NCI-H2196 (cell line): ENCODE data around the gene CAMK2D.
A peak's percentile ranks its signal among the peaks of the same experiment; 100 is the strongest.

Experiments
- DNase-seq: peaks from one replicate; lab custom pipeline; 2025; ENCODE audit not compliant: unreplicated experiment; lab: John Stamatoyannopoulos, UW

The CAMK2D gene

DNA sequence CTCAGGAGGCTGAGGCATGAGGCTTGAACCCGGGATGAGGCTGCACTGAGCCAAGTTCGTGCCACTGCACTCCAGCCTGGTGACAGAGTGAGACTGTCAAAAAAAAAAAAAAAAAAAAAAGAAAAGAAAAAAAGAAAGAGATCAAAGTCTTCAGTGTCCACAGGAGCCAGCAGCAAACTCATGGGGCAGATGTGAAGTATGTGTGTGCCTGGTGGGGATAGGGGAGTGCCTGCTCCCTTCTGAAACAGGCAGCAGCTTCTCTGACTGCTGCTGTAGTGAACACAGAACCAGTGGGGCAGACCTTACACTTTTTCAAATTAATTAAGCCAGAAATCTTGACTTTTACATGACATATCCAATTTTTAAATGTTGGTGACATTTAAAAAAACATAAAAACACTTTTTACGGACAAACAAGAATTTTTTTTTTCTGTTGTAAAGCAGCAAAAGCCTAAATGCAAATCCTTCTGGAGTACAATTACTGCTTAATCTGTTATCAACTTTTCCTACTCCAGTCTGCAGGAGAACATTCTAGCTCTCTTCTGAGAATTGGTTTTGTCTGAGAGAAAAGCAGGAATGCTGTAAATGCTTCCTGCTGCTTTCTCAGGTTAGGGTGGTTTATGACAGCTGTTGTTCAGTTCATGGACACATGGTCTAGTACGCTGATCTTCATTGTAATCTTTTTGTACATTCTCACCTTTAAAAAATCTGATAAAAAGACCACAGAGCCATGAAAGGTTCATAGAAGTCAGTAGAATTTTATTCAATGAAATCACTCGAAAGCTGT, 311.1 kb downstream of the CAMK2D start:
- no peak for DNase-seq

DNA sequence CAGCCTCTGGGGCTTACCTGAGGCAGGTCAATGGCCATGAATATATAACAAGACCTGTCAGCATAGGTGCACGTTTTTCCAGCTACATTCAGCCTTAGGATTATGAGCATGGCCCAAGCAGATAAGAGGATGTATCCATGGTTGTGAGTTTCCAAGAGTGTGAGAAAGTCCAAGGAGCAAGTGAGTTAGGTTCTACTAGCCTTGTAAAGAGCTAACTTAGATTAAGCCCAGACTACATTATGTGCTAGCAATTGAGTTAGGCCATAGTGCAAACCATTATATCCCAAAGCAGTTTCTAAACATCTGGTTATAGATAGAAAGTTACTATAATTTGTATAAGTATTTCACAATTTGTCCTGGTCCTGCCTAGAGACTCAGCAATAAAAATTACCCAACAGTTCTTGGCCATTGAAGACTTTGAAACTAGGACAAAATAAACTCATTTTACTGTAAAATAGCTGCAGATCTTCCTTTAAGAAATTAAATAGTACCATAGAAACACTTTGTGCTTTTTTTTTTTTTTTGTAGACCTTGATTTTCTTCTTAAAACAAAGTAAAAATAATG, 312.0 kb downstream of the CAMK2D start:
- no peak for DNase-seq

- DNase-seq, result no peak
Measured at GRCh38 chr4:113447769-113448168, 313.8 kb downstream of the CAMK2D start.

- no peak for DNase-seq
Measured at GRCh38 chr4:113447061-113447460, 314.5 kb downstream of the CAMK2D start.

DNA sequence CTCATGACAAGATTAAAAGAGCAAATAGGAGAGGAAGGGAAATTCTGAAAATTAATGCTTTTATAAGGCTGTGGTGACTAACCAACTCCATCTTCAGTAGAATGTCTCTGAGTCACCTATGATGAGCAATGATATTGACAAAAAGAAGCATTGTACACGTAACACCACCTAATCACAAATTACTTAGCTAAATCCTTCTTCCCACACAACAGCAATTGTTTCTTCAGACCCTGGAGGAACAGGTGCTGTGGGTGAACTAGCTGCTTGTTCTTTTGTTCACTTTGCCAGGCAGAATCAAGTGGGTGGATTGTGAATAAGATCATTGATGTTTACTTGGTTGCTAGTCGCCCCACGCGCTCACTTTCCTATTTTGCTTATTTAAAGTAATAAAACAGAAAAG, 315.5 kb downstream of the CAMK2D start:
- DNase-seq, result no peak

DNA sequence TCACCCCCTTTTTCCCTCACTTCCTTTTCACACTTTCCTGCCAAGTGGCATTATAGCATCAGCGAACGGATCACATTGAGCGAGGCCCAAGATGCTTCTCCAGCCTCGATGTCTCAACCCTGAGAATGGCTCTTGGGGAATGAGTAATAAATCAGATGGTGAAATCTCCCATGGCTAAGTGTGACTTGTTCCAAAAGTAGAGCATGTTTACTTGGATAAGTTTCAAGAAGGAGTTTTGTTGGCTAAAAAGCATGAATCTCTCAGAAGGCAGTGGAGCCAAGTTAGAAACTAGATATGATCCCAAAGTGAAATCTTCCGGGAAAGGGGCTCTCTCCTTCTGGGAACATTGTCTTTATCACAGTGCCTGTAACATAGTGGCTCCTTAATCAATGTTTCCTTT, 316.3 kb downstream of the CAMK2D start:
- no peak for DNase-seq

DNA sequence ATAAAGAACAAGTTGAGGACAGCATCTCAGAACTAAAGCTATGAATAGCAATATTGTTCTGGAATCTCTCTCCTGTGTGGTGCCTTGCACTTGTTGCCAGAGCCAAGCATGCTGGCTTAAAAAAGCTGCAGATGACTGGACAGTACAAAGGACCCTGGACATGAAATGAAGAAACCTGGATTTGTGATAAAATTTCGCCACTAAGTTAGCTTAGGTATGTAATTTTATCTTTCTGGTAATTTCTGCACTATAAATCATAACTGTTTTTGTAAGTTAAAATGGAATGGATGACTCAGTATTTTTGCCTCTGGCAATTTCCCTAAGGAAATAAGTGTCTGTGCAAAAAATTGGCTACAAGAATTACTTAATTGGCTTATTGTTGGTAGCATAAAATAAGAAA, 317.2 kb downstream of the CAMK2D start:
- no peak for DNase-seq

GRCh38 chr4:113442826-113443225, 318.7 kb downstream of the CAMK2D start:
- DNase-seq, result no peak

DNA sequence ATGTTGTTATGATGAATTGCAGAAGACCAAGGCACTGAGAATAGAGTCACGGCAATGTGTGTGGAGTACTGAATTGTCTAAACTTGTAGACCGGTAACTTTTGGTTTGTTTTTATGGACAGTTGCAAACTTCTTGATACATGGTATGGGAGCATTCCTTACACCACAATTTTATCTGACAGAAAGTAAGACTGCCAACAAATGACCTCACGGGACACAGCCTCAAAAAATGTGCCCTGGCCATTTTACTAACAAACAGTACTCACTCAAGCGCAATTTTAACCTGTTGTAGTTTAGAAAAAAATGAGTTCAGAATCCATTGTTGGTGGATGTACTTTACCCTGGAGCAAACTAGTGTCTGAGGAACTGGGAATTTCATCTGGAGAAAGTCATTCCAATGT, 321.2 kb downstream of the CAMK2D start:
- no peak for DNase-seq

DNA sequence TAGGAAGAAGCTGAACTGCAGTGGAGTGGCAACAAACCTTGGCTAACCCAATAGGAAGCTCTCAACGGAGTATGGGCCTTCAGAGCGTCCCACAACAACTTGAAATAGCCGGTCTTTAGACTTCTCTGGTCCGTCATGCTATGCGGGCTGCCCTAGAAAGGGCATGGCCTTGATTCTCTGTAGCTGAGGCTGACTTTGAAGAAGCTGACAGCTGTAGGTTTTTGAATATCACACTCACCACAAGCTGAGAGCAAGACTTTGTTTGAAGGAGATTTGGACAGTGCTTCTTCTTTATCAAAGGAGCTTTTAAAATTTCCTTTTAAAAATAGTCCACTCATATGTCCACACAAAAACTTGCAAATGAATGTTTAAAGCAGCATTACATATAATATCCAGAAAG, 322.9 kb downstream of the CAMK2D start:
- no peak for DNase-seq

- no peak for DNase-seq
Measured at GRCh38 chr4:113437129-113437528, 324.4 kb downstream of the CAMK2D start.

GRCh38 chr4:113436360-113436759, 325.2 kb downstream of the CAMK2D start:
- no peak for DNase-seq

DNA sequence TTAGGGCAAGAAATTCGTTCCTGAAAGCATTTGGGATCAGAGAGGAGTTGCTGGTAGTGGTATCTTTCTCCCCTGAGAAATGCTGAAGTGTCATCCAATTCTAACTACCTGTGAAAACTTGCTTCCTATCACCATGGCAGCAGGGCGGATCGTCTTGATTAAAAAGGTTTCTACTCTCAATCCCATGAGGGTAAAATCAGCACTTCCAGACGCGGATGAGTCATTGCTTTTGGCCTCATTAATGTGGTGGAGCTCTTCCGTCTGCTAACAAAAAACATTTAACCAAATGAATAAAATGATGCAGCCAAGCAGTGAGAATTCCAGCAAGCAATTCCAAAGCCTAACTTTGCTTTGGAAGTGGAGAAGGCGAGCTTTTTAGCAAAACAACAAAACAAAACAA, 325.6 kb downstream of the CAMK2D start:
- DNase-seq, result peak; percentile 11

DNA sequence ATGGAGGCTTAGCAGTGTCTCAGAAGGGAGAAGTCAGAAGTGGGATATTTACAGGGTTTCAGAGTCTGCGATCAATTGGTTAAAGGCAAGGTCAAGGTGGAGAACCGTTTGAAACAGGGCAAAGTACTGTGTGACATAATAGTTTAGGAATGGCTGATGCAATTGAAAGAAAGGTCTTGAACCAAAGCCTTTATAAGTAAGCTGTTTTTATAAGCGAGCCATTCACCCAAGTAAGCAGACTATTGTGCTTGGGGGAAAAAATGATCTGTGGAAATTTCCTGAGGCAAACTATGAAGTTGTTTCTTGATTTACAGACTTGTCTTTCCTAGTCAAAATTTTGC, 327.3 kb downstream of the CAMK2D start:
- no peak for DNase-seq

GRCh38 chr4:113433536-113434246, 327.8 kb downstream of the CAMK2D start:
- no peak for DNase-seq

DNA sequence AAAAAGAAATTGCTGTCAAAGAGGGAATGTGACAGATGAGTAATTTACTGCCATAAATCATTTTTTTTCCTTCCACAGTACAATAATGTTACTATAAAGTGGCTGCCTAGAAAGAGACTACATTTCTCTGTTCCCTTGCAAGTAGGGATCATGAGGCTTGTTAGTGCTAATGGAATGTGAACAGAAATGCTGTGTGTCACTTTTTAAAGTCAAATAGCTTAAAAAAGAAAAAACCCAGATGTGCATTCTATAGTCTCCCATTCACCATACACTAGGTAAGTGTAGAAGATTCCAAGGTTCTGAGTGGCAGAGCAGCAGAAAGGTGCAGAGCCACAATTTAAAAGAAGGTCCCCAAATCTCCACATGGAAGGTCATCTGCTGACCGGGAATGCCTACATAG, 328.4 kb downstream of the CAMK2D start:
- DNase-seq, result no peak

- no peak for DNase-seq
Measured at GRCh38 chr4:113423631-113424030, 337.9 kb downstream of the CAMK2D start.

- no peak for DNase-seq
Measured at GRCh38 chr4:113420938-113421337, 340.6 kb downstream of the CAMK2D start.

DNA sequence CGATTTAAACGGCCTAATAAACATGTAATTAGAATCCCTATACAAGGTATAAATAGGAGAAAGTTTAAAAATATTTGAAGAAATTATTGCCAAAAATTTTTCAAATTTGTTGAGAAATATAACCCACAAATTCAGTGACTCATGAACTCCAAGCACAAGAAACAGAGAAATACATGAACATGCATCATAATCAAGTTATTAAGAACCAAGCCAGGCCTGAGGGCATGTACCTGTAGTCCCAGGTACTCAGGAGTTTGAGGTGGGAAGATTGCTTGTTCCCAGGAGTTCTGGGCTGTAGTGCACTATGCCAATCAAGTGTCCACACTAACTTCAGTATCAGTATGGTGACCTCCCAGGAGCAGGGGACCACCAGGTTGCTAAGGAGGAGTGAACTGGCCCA, 341.9 kb downstream of the CAMK2D start:
- no peak for DNase-seq

DNA sequence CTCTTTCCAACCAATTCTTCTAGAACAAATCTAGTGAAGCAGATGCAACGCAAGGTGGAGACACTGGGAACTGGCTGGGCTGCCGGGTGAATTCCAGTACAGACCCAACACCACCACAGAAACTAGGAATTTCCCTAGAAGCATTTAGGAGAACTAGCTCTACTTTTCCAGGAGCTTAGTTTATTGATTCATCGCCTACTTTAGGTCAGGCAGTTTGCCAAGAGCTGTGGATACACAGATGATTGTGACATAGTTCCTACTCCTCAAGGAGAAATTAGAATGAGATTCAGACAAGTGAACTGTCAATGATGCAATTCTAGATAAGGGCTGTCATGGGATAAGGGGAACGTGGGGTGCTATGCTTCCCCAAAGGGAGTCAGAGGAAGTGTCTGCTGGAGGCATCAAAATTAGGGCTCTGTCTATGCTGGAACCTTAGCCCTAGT, 350.0 kb downstream of the CAMK2D start:
- peak; percentile 3 for DNase-seq

GRCh38 chr4:113410686-113411085, 350.9 kb downstream of the CAMK2D start:
- DNase-seq, result no peak

DNA sequence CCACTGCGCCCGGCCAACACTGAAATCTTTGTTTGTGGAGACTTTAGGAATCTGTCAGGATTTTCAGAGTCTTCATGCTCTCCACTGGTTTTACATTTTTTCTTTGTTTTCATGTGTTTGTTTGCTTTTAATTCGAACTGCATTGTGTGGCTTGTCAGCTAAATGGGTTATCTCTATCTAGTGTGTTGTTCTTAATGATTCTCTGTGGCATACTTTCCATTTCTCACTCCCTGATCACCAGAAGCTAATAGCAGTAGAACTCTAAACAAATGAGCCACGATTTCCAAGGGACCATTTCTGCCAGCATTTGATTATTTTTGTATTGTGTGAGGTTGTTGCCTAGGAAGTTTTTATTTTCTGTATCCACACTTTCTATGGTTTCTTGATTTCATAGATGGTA, 352.4 kb downstream of the CAMK2D start:
- DNase-seq, result no peak
